ENCODE measurements around the gene TRMT1L. TPM values are rescaled to one million over a fixed set of nuclear protein-coding genes. Genes with fewer than 3 reads are reported as not detected.

Gene TRMT1L
- total RNA-seq, 1 donor from 2014 or later, result 15.5 TPM

Other genes with a start within 250 kb of the TRMT1L start
- 2.4 and 4.1 TPM in 2 replicates for gene NIBAN1, start 182.4 kb downstream of the TRMT1L start, total RNA-seq
- gene RNF2, start 111.4 kb downstream of the TRMT1L start, total RNA-seq, result 19.5 and 30.6 TPM in 2 replicates
- gene SWT1, start 214 bp upstream of the TRMT1L start, total RNA-seq, result 3.1 and 4.0 TPM in 2 replicates
- gene IVNS1ABP, start 160.3 kb upstream of the TRMT1L start, total RNA-seq, result 50.2 and 53.4 TPM in 2 replicates